ENCODE results near the gene TMEM217. TPM values are rescaled to one million over a fixed set of nuclear protein-coding genes. Genes with fewer than 3 reads are reported as not detected.

TMEM217 gene
- total RNA-seq, 1 donor from 2014 or later = 0.26 TPM

GRCh38 chr6:37262446-37263026 lies 4.6 kb upstream of the TMEM217 start:
- H3K4me3 ChIP-seq (ENCODE audit: low read depth, low read length) = no peak overlapping the region
- no peaks in the 10 kb centered on the region for H3K27me3 ChIP-seq (ENCODE audit: control insufficient read depth, insufficient read depth, low read length)
- FAIRE-seq (no peak), DNase-seq (ENCODE audit: low read depth) (no peak)
- no peaks in the 10 kb centered on the region for H3K36me3 ChIP-seq (ENCODE audit: control insufficient read depth, insufficient read depth, low read length)
- TF ChIP-seq CTCF (IDR thresholded peaks at IDR 0.05; ENCODE audit: insufficient read depth, low read length, severe bottlenecking) = no peak

DNA sequence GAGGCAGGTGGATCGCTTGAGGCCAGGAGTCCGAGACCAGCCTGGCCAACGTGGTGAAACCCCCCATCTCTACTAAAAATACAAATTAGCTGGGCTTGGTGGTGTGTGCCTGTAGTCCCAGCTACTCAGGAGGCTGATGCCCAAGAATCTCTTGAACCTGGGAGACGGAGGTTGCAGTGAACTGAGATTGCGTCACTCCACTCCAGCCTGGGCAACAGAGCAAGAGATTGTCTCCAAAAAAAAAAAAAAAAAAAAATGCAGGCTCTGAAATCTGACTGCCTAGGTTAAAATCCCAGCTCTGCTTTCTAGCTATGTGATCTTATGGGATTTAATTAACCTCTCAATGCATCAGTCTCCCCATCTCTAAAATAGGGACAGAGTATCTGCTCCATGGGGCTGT lies 3.3 kb upstream of the TMEM217 start:
- no peak for TF ChIP-seq CTCF (IDR thresholded peaks at IDR 0.05; ENCODE audit: insufficient read depth, low read length, severe bottlenecking)
- no peak for FAIRE-seq
- Histone ChIP-seq H3K27me3 (ENCODE audit: control insufficient read depth, insufficient read depth, low read length) (no peaks in the 10 kb centered on the region), H3K4me3 (ENCODE audit: low read depth, low read length) (no peak overlapping the region), H3K36me3 (ENCODE audit: control insufficient read depth, insufficient read depth, low read length) (no peaks in the 10 kb centered on the region)
- no peak for DNase-seq (ENCODE audit: low read depth)

DNA sequence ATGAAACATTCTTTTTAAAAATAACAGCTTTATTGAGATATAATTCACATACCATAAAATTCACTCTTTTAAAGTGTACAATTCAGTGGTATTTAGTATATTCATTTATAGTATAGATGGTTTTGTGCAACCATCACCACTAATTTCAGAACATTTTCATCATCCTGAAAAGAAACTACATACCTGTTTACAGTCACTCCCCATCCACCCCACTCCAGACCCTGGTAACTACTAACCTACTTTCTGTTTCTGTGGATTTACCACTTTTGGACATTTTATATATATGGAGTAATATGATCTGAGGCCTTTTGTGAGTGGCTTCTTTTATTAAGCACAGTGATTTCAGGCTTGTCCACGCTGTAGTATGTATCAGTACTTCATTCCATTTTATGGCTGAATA lies 2.5 kb upstream of the TMEM217 start:
- no peak for TF ChIP-seq CTCF (IDR thresholded peaks at IDR 0.05; ENCODE audit: insufficient read depth, low read length, severe bottlenecking)
- FAIRE-seq (no peak), DNase-seq (ENCODE audit: low read depth) (no peak)
- H3K36me3 ChIP-seq (ENCODE audit: control insufficient read depth, insufficient read depth, low read length) = no peaks in the 10 kb centered on the region
- H3K27me3 ChIP-seq (ENCODE audit: control insufficient read depth, insufficient read depth, low read length) = no peaks in the 10 kb centered on the region
- no peak overlapping the region for H3K4me3 ChIP-seq (ENCODE audit: low read depth, low read length)

GRCh38 chr6:37260040-37260439 lies 2.1 kb upstream of the TMEM217 start:
- no peak for TF ChIP-seq CTCF (IDR thresholded peaks at IDR 0.05; ENCODE audit: insufficient read depth, low read length, severe bottlenecking)
- Histone ChIP-seq H3K4me3 (ENCODE audit: low read depth, low read length) (no peak overlapping the region), H3K36me3 (ENCODE audit: control insufficient read depth, insufficient read depth, low read length) (no peaks in the 10 kb centered on the region), H3K27me3 (ENCODE audit: control insufficient read depth, insufficient read depth, low read length) (no peaks in the 10 kb centered on the region)
- no peak for DNase-seq (ENCODE audit: low read depth)
- FAIRE-seq = no peak

DNA sequence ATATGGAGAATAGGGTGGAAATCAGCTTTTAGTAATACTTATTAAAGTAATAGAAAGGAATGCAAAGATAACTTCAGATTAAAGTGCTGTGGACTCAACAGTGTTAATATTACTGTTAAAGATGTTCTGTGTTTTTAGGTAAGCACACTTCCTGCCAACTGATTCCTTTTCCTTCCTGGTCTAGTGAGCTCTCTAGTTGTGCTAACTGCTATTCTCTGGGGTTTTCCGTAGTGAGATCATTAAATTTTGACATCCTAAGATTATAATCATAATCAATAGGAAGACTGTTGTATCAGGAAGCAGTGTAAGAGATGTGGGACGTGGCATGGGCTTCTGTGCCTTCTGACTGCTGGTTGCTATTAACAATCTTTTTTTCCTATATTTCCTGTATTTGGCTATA lies 1.2 kb upstream of the TMEM217 start:
- Histone ChIP-seq H3K4me3 (ENCODE audit: low read depth, low read length) (no peak overlapping the region), H3K36me3 (ENCODE audit: control insufficient read depth, insufficient read depth, low read length) (no peaks in the 10 kb centered on the region), H3K27me3 (ENCODE audit: control insufficient read depth, insufficient read depth, low read length) (no peaks in the 10 kb centered on the region)
- no peak for FAIRE-seq
- TF ChIP-seq CTCF (IDR thresholded peaks at IDR 0.05; ENCODE audit: insufficient read depth, low read length, severe bottlenecking) = no peak
- DNase-seq (ENCODE audit: low read depth) = peak; percentile 52

All from bronchial epithelial cell (primary cell).